ENCODE results near the gene AIFM1.

The AIFM1 gene

GRCh38 chrX:130091980-130092522, 73.6 kb downstream of the AIFM1 start:
- peak; percentile 85 for DNase-seq (ENCODE audit: low read depth)

GRCh38 chrX:130090364-130090763, 75.3 kb downstream of the AIFM1 start:
- DNase-seq (ENCODE audit: low read depth): no peak

- peak; percentile 72 for DNase-seq (ENCODE audit: low read depth)
These were observed 79.0 kb downstream of the AIFM1 start for GRCh38 chrX:130086447-130087206.

GRCh38 chrX:130085551-130086446, 79.8 kb downstream of the AIFM1 start:
- DNase-seq (ENCODE audit: low read depth): no peak

GRCh38 chrX:130084631-130085237, 80.9 kb downstream of the AIFM1 start:
- no peak for DNase-seq (ENCODE audit: low read depth)

GRCh38 chrX:130083656-130084382, 81.8 kb downstream of the AIFM1 start:
- DNase-seq (ENCODE audit: low read depth): no peak

GRCh38 chrX:130083107-130083490, 82.5 kb downstream of the AIFM1 start:
- no peak for DNase-seq (ENCODE audit: low read depth)

GRCh38 chrX:130082244-130083106, 83.2 kb downstream of the AIFM1 start:
- peak; percentile 81 for DNase-seq (ENCODE audit: low read depth)

GRCh38 chrX:130081421-130082045, 84.1 kb downstream of the AIFM1 start:
- no peak for DNase-seq (ENCODE audit: low read depth)

- no peak for DNase-seq (ENCODE audit: low read depth)
These were observed 84.8 kb downstream of the AIFM1 start for GRCh38 chrX:130080791-130081367.

GRCh38 chrX:130079824-130080406, 85.7 kb downstream of the AIFM1 start:
- no peak for DNase-seq (ENCODE audit: low read depth)

Data from CMK (cell line).